Stimulated activated CD8-positive, alpha-beta memory T cell treated with anti-CD3 and anti-CD28 coated beads, Interleukin-2, amount 100 ng/mL, for 48 hours (primary cell): ENCODE data around the gene GPR157.

Experiments
- DNase-seq, 2 donors: peaks; one replicate each; pipeline ENCODE4 v3.0.0-alpha.2; 2020; ENCODE audit warnings: low read depth in 2 of 2

The GPR157 gene

DNA sequence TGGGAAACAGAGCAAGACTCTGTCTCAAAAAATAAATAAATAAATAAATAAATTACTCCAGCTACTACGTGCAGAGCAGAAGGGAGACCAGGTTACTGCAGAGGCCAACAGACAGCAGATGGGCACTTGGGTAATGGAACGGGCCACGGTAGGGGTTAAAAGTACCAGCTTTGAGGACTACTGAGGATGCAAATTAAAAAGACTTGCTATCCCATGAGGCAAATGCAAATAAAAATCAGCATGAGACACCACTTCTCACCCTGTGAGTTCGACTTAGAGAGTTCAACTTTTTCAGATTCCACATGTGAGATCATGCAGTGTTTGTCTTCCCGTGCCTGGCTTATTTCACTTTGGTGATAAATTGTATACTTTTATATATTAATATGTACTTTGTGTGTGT, 66.1 kb downstream of the GPR157 start:
- no peak for DNase-seq

DNA sequence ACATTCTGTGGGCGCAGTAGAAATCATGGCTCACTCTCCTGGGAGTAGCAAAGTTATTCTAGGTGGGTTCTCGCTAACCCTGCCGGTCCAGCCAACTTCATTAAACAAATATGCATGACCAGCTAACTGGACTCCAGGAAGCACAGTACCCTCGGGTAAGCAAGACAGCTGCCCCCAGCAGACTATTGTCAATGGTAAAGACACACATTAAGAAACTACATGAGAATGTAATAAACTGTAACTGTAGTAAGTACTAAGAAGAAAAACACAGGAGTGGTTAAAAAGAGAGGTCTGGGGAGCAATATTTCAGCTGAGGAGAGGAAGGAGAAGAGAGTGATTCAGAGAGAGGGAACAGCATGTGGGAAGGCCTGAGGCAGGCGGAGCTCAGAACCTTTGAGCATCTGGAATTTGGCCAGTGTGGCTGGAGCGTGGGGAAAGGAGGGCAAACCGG, 66.9 kb downstream of the GPR157 start:
- DNase-seq = no peak

DNA sequence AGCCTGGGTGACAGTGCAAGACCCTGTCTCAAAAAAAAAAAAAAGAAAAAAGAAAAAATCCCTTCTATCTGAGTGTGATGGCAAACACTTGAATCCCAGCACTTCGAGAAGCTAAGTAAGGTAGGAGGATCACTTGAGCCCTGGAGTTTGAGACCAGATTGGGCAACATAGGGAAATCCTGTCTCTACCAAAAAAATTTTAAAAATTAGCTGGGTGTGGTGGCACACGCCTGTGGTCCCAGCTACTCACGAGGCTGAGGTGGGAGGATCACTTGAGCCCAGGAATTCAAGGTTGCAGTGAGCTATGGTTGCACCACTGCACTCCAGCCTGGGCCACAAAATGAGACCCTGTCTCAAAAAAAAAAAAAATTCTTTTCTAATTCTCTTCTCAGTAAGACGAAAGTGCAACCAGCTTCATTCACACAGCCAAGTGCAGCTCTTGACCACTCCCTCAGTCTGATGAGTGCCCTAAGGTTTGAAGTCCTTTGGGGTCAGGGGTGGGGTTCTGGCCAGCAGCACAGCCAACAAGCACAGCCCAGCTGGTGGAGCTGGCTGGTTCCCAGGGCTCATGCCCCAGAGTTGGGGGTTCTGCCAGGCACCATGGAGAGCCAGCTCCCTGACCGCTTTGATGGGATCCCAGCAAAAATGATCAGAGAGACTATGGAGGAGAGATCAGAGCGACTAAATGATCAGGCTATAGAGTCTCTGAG, 67.5 kb downstream of the GPR157 start:
- DNase-seq = no peak

DNA sequence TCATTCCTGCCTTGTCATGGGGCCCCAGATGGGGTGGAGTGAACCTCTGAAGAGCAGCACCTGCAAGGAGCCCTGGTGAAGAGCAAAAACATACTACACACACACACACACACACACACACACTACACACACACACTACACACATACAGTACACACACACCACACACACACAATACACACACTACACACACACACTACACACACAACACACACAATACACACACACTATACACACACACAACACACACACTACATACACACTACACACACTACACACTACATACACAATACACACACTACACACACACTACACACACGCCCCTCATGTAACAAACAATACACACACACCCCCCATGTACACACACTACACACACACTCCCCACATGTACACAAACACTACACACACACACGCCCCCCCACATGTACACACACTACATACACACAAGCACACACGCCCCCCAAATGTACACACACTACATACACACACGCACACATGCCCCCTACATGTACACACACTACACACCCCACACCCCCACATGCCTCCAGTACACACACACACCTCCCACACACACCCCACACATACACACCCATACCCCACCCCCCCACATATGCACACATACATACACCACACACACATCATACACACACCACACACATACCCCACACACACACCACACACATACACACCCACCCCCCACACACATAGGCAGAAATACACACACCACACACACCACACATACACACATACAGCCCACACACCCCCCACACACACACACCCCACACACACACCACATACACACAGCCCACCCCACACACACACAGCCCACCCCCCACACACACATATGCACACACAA, 68.8 kb downstream of the GPR157 start:
- DNase-seq = no peak

DNA sequence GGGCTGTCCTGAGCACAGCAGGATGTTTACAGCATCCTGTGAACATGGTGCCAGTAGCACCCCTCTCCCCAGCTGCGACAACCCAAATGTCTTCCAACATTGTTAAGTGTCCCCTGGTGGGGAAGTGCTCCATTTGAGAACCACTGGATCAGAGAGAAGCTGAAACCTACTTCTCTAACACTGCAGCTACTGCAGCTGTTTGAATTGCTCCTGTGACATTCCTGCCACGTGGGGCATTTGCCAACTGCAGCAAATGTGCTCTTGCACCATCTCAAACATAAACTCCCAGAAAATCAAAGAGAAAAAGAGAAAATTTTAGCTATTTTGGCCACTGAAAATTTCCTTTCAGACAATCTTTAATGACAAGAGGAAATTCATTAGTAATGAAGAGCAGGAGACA, 70.4 kb downstream of the GPR157 start:
- DNase-seq = no peak

DNA sequence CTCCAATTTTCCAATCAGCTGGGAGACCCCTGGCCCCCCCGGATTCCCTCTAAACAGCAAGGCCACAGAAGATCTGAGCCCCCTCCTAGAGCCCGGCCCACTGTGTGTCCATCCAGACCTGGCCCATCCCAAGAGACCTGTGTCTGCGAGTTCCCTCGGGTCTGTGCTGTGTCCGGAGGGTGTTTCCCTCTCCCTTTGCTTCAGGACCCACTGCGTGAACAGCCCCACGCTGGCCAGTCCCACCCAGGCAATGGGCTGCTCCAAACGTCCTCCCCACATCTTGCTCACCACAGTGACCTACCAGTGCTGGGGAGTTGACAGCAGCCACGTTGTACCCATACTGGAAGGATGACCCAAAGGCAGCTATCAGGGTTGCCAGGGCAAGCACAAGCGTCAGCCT, 71.1 kb downstream of the GPR157 start:
- no peak for DNase-seq

DNA sequence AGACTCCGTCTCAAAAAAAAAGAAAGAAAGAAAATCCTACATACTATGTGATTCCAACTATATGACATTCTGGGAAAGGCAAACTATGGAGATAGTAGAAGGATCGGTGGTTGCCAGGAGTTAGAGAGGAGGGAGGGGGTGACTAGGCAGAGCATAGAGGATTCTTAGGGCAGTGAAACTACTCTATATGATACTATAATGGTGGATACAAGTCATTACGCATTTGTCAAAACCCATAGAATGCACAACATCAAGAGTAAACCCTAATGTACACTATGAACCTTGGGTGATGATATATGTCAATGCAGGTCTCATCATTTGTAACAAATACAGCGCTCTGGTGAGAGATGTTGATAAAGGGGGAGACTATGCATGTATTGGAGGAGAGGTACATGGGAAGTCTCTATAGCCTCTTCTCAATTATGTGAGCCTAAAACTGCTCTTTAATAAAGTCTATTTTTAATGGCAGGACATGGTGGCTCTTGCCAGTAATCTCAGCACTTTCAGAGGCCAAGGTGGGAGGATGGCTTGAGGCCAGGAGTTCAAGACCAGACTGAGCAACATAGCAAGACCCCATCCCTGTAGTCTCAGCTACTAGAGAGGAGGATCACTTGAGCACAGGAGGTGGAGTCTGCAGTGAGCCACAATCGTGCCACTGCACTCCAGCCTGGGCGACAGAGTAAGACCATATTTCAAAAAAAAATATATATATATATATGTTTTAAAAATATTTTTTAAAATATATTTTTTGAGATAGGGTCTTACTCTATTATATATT, 76.4 kb downstream of the GPR157 start:
- DNase-seq = no peak

DNA sequence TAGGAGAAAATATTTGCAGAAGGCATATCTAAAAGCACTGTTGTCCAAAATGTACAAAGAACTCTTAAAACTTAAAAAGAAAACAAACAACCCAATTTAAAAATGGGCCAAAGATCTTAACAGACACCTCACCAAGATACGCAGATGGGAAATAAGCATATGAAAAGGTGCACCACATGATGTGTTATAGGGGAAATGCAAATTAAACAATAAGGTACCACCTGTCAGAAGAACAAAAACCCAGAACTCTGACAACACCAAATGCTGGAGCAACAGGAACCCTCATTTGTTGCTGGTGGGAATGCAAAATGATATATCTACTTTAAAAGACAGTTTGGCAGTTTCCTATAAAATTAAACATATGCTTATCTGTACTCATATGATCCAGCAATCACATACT, 77.5 kb downstream of the GPR157 start:
- DNase-seq = no peak

DNA sequence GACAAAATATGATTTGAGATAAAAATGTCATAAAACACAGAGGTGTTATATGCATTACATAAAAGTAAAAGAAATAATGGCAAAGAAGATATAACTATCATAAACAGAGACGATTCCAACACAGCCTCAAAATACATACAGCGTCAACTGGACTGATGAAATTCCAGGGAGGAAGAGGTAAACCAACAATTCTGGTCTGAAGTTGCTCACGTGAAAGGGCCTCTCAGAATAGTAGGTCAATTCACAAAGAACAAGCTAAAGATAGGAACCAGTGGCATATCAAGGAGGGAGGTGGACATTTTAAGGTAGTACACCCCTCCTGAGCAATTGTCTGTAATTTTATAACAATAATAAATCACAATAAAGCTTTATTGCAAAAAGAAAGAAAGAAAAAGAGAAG, 78.1 kb downstream of the GPR157 start:
- no peak for DNase-seq
